ENCODE results near the gene PAK3.

- TF ChIP-seq CTCF (IDR thresholded peaks at IDR 0.05) (no peak), POLR2A (IDR thresholded peaks at IDR 0.05) (no peak), POLR2AphosphoS5 (IDR thresholded peaks at IDR 0.05) (no peak)
These were observed 7.4 kb upstream of the PAK3 start for GRCh38 chrX:111088628-111089027.
